ENCODE data around the gene CCDC149. TPM values are rescaled to one million over a fixed set of nuclear protein-coding genes. Genes with fewer than 3 reads are reported as not detected.

The CCDC149 gene
- total RNA-seq, 1 experiment from 2014 or later: 5.3 TPM

GRCh38 chr4:24801136-24801855 is 111.5 kb downstream of the CCDC149 start:
- CTCF ChIA-PET: no interaction called here
- H3K4me3 ChIP-seq (replicated peaks in 1 of 2; ENCODE audit: low read depth in 1 of 2, low read length in 2 of 2): no peak overlapping the region
- intact Hi-C loops (cut with micrococcal nuclease): no loop called here
- TF ChIP-seq YY1 (IDR thresholded peaks at IDR 0.05; ENCODE audit: extremely low read depth, insufficient replicate concordance, low read depth, low read length): no peak
- TF ChIP-seq JUND (IDR thresholded peaks at IDR 0.05): no peak
- TF ChIP-seq POLR2A (IDR thresholded peaks at IDR 0.05; ENCODE audit: borderline replicate concordance, extremely low read depth, insufficient read depth, insufficient read length): no peak
- no peak for TF ChIP-seq TCF7L2 (IDR thresholded peaks at IDR 0.05; ENCODE audit: borderline replicate concordance, extremely low read depth, insufficient read depth, insufficient read length)
- TF ChIP-seq RAD21 (IDR thresholded peaks at IDR 0.05; ENCODE audit: low read depth): no peak
- TF ChIP-seq EZH2 (IDR thresholded peaks at IDR 0.05): no peak
- no peak for TF ChIP-seq SIN3A (IDR thresholded peaks at IDR 0.05; ENCODE audit: low read depth)
- TF ChIP-seq REST (IDR thresholded peaks at IDR 0.05; ENCODE audit: low read depth): no peak
- TF ChIP-seq, protein P1, sequence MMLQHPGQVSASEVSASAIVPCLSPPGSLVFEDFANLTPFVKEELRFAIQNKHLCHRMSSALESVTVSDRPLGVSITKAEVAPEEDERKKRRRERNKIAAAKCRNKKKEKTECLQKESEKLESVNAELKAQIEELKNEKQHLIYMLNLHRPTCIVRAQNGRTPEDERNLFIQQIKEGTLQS (IDR thresholded peaks at IDR 0.05): no peak
- TF ChIP-seq, protein P2, sequence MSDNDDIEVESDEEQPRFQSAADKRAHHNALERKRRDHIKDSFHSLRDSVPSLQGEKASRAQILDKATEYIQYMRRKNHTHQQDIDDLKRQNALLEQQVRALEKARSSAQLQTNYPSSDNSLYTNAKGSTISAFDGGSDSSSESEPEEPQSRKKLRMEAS (IDR thresholded peaks at IDR 0.05): no peak
- no peak for TF ChIP-seq CTCF (IDR thresholded peaks at IDR 0.05 in 2 of 3, conservative IDR thresholded peaks at IDR 0.05 in 1 of 3; ENCODE audit: borderline replicate concordance in 1 of 3, insufficient read depth in 1 of 3, low read depth in 2 of 3, low read length in 2 of 3)
- TF ChIP-seq ZFX (IDR thresholded peaks at IDR 0.05): no peak
- no peak for TF ChIP-seq POLR2AphosphoS5 (IDR thresholded peaks at IDR 0.05; ENCODE audit: low read depth, low read length)
- TF ChIP-seq ZNF274 (IDR thresholded peaks at IDR 0.05; ENCODE audit: low read depth, low read length): no peak
- no peaks in the 10 kb centered on the region for H3K4me1 ChIP-seq (ENCODE audit: control insufficient read depth in 1 of 2, insufficient read depth in 2 of 2, low read length in 2 of 2)
- no peaks in the 10 kb centered on the region for H3K9me2 ChIP-seq (ENCODE audit: insufficient read depth)
- H3K36me3 ChIP-seq (ENCODE audit: control insufficient read depth in 1 of 2, insufficient read depth in 2 of 2, low read length in 2 of 2): no peaks in the 10 kb centered on the region
- no peak overlapping the region for H3K9ac ChIP-seq (ENCODE audit: low read length)
- POLR2A ChIA-PET: no interaction called here
- no peak overlapping the region for H3K27ac ChIP-seq (ENCODE audit: low read depth, low read length)
- no peak overlapping the region for H3K4me2 ChIP-seq (ENCODE audit: low read length)
- RAD21 ChIA-PET (ENCODE audit: low non-redundant PET in 1 of 2, low total read pairs in 2 of 2, uncharacterized antibody in 2 of 2, unreplicated experiment in 2 of 2): no interaction called here
- peaks cover 20% of the 10 kb centered on the region; the same call in 1 of the 2 replicates for H3K27me3 ChIP-seq (ENCODE audit: insufficient read depth, low read length)
- H4K20me1 ChIP-seq (ENCODE audit: insufficient read depth): no peaks in the 10 kb centered on the region
- no peak overlapping the region for H2AFZ ChIP-seq (ENCODE audit: low read depth, low read length, poor library complexity, severe bottlenecking)
- no peaks in the 10 kb centered on the region for H3K79me2 ChIP-seq (ENCODE audit: insufficient read depth, low read length)
- DNase-seq (ENCODE audit: low read depth, low spot score) (no peak), ATAC-seq (no peak)
- H3K9me3 ChIP-seq (ENCODE audit: control insufficient read depth in 1 of 2, insufficient read depth in 1 of 2, low read depth in 1 of 2, low read length in 2 of 2): no peaks in the 10 kb centered on the region
- BruUV-seq (replicated peaks): no TSS peak
